ENCODE measurements around the gene NEK7.

DNA sequence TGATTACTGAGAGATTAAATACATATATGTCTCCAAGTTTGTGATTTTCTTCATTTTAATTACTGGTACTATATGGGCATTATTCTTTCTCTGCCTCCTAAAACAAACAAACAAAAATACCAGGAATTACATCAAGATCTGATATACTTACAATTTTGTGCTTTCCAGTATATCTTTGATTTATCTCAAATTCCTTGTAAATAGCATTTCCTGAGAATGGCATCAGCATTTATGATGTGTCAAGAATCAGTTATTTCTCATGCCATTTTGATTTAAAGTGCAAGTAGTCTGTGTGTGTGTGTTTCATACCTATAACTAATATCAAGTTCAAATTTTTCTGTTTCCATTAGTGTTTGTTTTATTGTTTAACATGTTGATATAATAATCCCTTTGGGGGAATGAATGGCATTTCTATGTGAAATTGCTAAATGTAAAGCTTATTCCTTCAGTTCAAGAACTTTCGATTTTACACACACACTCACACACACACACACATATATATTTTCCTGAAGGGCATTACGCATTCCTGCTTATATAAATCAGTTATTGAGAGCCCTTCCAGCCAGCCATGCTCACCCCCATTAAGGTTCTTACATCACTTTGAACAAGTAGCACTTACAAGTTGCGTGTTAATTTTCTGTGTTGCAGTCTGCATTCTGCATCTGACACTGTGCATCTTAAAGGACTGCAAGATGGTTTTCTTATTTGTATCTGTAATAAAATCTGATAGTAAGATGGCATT is 102.7 kb downstream of the NEK7 start:
- TF ChIP-seq, protein P1, sequence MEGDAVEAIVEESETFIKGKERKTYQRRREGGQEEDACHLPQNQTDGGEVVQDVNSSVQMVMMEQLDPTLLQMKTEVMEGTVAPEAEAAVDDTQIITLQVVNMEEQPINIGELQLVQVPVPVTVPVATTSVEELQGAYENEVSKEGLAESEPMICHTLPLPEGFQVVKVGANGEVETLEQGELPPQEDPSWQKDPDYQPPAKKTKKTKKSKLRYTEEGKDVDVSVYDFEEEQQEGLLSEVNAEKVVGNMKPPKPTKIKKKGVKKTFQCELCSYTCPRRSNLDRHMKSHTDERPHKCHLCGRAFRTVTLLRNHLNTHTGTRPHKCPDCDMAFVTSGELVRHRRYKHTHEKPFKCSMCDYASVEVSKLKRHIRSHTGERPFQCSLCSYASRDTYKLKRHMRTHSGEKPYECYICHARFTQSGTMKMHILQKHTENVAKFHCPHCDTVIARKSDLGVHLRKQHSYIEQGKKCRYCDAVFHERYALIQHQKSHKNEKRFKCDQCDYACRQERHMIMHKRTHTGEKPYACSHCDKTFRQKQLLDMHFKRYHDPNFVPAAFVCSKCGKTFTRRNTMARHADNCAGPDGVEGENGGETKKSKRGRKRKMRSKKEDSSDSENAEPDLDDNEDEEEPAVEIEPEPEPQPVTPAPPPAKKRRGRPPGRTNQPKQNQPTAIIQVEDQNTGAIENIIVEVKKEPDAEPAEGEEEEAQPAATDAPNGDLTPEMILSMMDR (IDR thresholded peaks at IDR 0.05), result no peak
- TF ChIP-seq POLR2A (IDR thresholded peaks at IDR 0.05), result no peak

Measured in lower leg skin (tissue), 3 donors.